ENCODE results near the gene GATAD2B.

The GATAD2B gene

GRCh38 chr1:153852170-153852569, 70.6 kb downstream of the GATAD2B start:
- POLR2A ChIA-PET: interaction anchor here (0.6 kb wide), 1 partner anchor 25 kb away, joined by 8 read pairs; no protein-coding TSS in a partner anchor
- TF ChIP-seq ZNF138 (tag by site-specific recombination; IDR thresholded peaks at IDR 0.05; ENCODE audit: borderline replicate concordance) (no peak), ZNF660 (tag by site-specific recombination; IDR thresholded peaks at IDR 0.05) (no peak), YY2 (tag by site-specific recombination; IDR thresholded peaks at IDR 0.05) (no peak)
- no peaks in the 10 kb centered on the region for H3K4me1 ChIP-seq (ENCODE audit: control insufficient read depth, insufficient read depth, low read length)
- peaks cover 0 to 14% of the 10 kb centered on the region in 2 experiments; a peak in 2 of 3 replicates for H3K36me3 ChIP-seq (ENCODE audit: control insufficient read depth in 2 of 2, insufficient read depth in 1 of 2, low read length in 2 of 2)
- CTCF ChIA-PET: interaction anchor here (0.7 kb wide), 1 partner anchor 94 kb away, joined by 3 read pairs; no protein-coding TSS in a partner anchor
- no peak overlapping the region for H3K4me3 ChIP-seq (ENCODE audit: low read depth, low read length)
- H3K27ac ChIP-seq (ENCODE audit: extremely low read depth, low read depth, low read length): no peak overlapping the region
- H3K9me3 ChIP-seq (ENCODE audit: control insufficient read depth, insufficient read depth, low read depth, low read length): no peaks in the 10 kb centered on the region

- POLR2A ChIA-PET: interaction anchor here (0.5 to 0.6 kb wide), 2 partner anchors 9 to 122 kb away, joined by 4 to 7 read pairs; partner anchors contain the start of gene INTS3
- no peak for TF ChIP-seq ZBTB48 (tag by site-specific recombination; IDR thresholded peaks at IDR 0.05)
- no peak for TF ChIP-seq ZNF24 (tag by site-specific recombination; IDR thresholded peaks at IDR 0.05)
- H3K4me3 ChIP-seq (ENCODE audit: low read depth, low read length): no peak overlapping the region
- H3K4me1 ChIP-seq (ENCODE audit: control insufficient read depth, insufficient read depth, low read length): no peaks in the 10 kb centered on the region
- no peaks in the 10 kb centered on the region for H3K9me3 ChIP-seq (ENCODE audit: control insufficient read depth, insufficient read depth, low read depth, low read length)
- H3K27ac ChIP-seq (ENCODE audit: extremely low read depth, low read depth, low read length): no peak overlapping the region
- H3K36me3 ChIP-seq (ENCODE audit: control insufficient read depth in 2 of 2, insufficient read depth in 1 of 2, low read length in 2 of 2): peaks cover 0 to 12% of the 10 kb centered on the region in 2 experiments; a peak in 2 of 3 replicates
- CTCF ChIA-PET: interaction anchor here (0.6 kb wide), 1 partner anchor 15 kb away, joined by 4 read pairs; no protein-coding TSS in a partner anchor
Observed at GRCh38 chr1:153849487-153850185, 73.1 kb downstream of the GATAD2B start.

DNA sequence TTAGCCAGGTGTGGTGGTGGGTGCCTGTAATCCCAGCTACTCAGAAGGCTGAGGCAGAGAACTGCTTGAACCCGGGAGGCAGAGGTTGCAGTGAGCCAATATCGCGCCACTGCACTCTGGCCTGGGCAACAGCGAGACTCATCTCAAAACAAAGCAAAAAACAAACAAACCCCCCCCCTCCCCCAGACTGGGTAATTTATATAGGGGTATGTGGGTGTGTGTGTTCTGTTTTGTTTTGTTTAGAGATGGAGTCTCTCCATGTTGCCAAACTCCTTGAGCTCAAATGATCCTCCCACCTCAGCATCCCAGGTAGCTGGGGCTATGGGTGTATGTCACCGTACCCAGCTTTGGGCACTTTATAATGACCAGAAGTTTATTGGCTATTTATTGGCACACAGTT, 74.0 kb downstream of the GATAD2B start:
- POLR2A ChIA-PET: no interaction called here
- H3K27ac ChIP-seq (ENCODE audit: extremely low read depth, low read depth, low read length): no peak overlapping the region
- H3K36me3 ChIP-seq (ENCODE audit: control insufficient read depth in 2 of 2, insufficient read depth in 1 of 2, low read length in 2 of 2): peaks cover 0 to 12% of the 10 kb centered on the region in 2 experiments; a peak in 1 of 3 replicates
- no peak overlapping the region for H3K4me3 ChIP-seq (ENCODE audit: low read depth, low read length)
- H3K9me3 ChIP-seq (ENCODE audit: control insufficient read depth, insufficient read depth, low read depth, low read length): no peaks in the 10 kb centered on the region
- CTCF ChIA-PET: interaction anchor here (0.6 kb wide), 2 partner anchors 14 to 137 kb away, joined by 4 read pairs; partner anchors contain the start of gene RAB13
- H3K4me1 ChIP-seq (ENCODE audit: control insufficient read depth, insufficient read depth, low read length): no peaks in the 10 kb centered on the region
- TF ChIP-seq ZBTB17 (tag by site-specific recombination; IDR thresholded peaks at IDR 0.05): no peak
- no peak for TF ChIP-seq OVOL3 (tag by site-specific recombination; IDR thresholded peaks at IDR 0.05)
- no peak for TF ChIP-seq INSM2 (tag by site-specific recombination; IDR thresholded peaks at IDR 0.05)
- no peak for TF ChIP-seq ZNF585B (tag by site-specific recombination; IDR thresholded peaks at IDR 0.05)
- TF ChIP-seq, protein P1, sequence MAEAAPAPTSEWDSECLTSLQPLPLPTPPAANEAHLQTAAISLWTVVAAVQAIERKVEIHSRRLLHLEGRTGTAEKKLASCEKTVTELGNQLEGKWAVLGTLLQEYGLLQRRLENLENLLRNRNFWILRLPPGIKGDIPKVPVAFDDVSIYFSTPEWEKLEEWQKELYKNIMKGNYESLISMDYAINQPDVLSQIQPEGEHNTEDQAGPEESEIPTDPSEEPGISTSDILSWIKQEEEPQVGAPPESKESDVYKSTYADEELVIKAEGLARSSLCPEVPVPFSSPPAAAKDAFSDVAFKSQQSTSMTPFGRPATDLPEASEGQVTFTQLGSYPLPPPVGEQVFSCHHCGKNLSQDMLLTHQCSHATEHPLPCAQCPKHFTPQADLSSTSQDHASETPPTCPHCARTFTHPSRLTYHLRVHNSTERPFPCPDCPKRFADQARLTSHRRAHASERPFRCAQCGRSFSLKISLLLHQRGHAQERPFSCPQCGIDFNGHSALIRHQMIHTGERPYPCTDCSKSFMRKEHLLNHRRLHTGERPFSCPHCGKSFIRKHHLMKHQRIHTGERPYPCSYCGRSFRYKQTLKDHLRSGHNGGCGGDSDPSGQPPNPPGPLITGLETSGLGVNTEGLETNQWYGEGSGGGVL (tag by site-specific recombination; IDR thresholded peaks at IDR 0.05): no peak
- TF ChIP-seq WT1 (tag by site-specific recombination; IDR thresholded peaks at IDR 0.05): no peak
- no peak for TF ChIP-seq ZNF433 (tag by site-specific recombination; IDR thresholded peaks at IDR 0.05; ENCODE audit: low read depth)
- TF ChIP-seq KLF7 (tag by site-specific recombination; IDR thresholded peaks at IDR 0.05; ENCODE audit: borderline replicate concordance): no peak
- TF ChIP-seq ZNF266 (tag by site-specific recombination; IDR thresholded peaks at IDR 0.05; ENCODE audit: low read depth): no peak
- TF ChIP-seq ZFP37 (tag by site-specific recombination; IDR thresholded peaks at IDR 0.05): no peak
- peak; percentile 70 for TF ChIP-seq EGR2 (tag by site-specific recombination; IDR thresholded peaks at IDR 0.05; ENCODE audit: low read depth)
- TF ChIP-seq ZNF488 (tag by site-specific recombination; IDR thresholded peaks at IDR 0.05): no peak
- TF ChIP-seq ZFHX2 (tag by site-specific recombination; conservative IDR thresholded peaks at IDR 0.05): peak; percentile 69
- TF ChIP-seq ZNF184 (tag by site-specific recombination; IDR thresholded peaks at IDR 0.05): no peak
